Measurements from ENCODE around the gene TMEM151A.

GRCh38 chr11:66243782-66244535, 47.7 kb upstream of the TMEM151A start:
- TF ChIP-seq CTCF (IDR thresholded peaks at IDR 0.05) (no peak), POLR2AphosphoS5 (IDR thresholded peaks at IDR 0.05) (no peak), POLR2A (IDR thresholded peaks at IDR 0.05) (no peak)
